HG02870 (cell line): ENCODE results near the gene RFX3.
A peak's percentile ranks its signal among the peaks of the same experiment; 100 is the strongest.

Source experiments
- ATAC-seq: cut with Tn5 transposase; IDR thresholded peaks from one replicate; pipeline ENCODE4 v1.9.1; 2021; ENCODE audit warnings: mild to moderate bottlenecking, moderate library complexity; ENCODE audit not compliant: unreplicated experiment

RFX3 gene

DNA sequence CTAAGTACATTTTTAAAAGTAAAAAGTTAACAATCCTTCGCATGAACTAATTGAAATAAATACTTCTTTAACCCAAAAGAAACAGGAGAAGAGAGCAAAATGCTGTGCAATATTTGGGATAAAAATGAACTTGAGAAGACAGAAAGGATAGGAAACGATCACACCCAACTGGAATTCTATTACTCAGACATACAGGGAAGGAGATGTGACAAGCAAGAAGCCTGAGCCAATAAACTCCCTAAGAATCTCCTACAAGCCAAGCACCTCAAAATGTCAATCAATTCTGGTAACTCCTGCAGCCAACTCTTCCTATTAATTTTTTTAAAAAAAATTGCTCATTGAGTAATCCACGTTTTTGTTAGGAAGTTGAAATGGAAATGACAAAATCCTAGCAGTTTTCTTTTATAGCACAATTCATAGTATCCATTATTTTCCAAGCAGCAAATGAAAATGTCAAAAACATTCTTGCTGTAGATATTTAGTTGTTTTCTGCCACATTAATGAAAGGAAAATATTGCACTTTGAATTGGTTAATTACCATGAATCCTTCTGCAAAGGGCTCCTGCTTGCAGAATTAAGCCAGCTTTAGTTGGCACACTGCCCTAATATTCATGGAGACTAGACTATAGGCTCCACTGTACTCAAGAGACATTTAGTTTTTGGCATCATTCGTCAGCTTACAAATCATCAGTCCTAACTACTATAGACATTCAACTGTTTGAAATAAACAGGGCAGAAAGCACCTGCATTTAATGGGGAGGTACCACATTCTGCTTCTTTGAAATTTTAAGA is 89.0 kb downstream of the RFX3 start:
- ATAC-seq = no peak

DNA sequence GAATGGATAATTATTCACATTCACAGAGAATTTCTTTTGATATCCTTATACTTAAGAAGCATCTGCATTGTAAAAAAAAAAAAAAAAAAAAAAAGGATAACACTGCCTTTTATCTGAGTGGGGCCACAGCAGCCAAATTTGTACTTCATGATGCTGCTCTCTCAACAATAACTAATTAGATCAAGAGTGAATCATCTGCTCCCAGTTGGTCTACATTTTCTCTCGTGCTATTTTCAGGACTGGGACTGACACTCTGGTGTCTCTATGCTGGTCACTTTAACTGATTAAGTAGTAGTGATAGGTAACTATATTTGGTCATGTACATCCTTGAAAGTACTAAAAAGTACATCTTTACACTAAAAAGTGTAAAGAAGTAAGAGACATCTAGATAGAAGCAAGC is 90.1 kb downstream of the RFX3 start:
- no peak for ATAC-seq

DNA sequence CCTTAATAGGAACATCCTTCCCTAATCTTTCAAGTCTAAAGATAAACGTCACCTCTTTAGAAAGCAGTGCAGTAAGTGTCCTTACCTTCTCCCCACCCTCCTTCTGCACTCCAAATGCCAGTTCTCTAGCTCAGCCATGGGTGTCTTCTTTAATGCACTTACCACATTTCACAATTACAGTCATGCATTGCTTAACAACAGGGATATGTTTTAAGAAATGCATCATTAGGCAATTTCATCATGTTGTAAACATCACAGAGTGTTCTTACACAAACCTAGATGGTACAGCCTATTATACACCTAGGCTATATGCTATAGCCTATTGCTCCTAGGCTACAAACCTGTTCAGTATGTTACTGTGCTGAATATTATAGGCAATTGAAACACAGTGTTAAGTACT is 91.2 kb downstream of the RFX3 start:
- no peak for ATAC-seq

DNA sequence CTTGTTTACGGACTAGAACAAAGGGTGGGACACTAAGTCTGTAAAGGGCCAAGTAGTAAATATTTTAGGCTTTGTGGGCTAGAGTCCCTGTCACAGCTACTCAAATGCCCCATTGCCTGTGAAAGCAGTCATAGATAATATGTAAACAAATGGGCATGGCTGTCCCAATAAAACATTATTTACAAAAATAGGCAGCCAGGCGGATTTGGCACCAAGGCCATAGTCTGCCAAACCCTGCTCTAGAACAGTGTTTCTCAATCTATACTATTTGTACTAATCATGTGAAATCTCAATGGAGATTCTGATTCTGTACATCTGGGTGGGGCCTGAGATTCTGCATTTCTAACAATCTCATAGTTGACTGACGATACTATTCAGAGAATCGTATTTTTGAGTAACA is 92.0 kb downstream of the RFX3 start:
- ATAC-seq = no peak

DNA sequence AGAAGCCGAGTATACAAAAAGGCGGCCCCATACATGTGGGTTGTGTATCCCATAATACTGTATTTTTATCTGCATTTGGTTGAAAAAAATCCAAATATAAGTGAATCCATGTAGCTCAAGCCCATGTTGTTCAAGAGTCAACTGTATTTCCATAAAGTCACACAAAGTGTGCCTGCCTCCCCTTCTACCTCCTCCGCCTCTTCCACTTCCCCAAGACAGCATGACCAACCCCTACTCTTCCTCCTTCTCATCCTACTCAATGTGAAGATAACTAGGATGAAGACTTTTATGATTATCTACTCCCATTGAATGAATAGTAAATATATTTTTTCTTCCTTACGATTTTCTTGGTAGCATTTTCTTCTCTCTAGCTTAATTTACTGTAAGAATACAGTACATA is 92.7 kb downstream of the RFX3 start:
- ATAC-seq = no peak

DNA sequence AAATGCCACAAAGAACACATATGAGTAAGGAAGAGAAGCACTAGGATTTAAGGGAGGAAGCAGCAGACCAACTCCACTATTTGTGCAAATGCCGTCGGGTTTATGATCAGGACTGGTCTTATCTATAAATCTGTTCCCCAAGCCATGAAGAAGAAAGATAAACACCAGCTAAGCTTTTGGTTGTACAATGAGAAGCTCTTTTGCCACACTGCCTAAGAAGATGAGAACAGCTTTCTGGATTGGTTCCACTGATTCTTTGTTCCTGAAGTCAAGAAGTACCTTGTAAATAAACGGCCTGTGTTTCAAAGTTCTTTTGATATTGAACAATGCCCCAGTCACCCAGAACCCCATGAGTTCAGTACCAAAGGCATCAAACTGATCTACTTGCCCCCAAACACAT is 93.9 kb downstream of the RFX3 start:
- no peak for ATAC-seq

DNA sequence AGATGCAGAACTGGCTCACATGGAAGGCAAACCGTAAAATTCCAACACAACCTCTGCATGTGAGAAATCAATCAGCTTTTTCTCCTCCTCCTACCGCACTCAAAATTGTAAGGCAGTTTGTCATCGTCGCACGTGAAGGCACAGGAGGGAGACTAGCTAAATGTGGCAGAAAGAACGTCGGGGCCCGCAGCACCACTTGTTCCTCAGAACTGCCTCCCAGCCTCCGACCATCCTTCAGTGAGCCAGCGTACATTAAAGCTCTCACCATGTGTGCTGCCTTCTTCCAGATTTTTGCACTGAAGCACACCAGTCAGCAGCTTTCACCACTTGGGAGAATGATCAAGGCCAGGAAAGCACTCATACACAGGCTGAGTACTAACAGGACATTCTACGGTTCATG is 105.9 kb downstream of the RFX3 start:
- no peak for ATAC-seq

DNA sequence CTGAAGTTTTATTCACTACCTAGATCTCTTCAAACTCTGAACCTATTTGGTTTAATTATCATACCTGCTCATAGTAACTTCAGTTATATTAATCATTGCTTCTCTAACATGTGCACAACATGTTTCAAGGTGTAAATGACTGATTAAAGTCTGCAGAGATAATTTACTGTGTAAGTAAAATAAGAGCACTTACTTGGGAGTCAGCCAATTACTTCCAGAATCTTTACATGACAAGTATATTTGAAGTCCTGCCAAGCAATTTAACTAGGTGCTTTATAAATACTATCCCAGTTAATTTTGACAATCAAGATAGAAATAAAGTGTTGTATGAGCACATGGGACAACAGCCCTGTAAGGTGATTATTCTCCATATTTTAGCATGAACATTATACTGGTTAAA is 109.9 kb downstream of the RFX3 start:
- no peak for ATAC-seq

DNA sequence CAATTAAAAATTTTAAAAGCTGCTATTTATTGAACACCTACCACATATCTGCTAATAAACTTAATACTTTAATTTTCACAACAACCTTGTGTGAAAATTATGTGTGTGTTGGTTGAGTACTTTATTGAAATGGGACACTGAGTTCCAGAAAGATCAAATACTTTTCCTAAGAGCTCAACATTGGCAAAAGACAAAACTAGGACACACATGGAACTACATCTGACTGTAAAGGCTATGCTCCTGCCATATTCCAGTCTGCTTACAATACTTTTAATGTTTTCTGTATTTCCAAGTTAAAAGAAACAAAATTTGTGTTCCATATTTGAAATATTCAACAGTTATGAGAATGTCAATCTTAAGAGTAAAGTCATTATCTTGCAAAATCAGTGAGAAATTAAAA is 111.8 kb downstream of the RFX3 start:
- no peak for ATAC-seq

DNA sequence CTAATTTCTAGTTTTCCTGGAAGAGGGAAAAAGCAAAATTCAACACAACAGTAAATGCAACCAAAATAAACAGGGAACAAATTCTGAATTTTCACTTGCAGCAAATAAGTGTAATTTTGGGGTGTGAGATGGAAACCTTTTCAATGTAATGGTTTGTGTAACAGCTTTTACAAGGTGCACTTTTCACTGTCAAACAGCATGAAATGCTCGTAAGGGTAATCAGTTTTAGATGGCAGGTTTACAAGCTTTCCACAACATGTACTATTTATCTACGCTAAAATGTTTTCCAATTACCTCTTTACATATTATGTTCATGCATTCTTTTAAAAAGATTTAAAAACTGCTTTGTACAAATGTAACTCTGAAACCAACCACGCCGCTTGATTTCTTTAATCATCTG is 115.3 kb downstream of the RFX3 start:
- no peak for ATAC-seq

DNA sequence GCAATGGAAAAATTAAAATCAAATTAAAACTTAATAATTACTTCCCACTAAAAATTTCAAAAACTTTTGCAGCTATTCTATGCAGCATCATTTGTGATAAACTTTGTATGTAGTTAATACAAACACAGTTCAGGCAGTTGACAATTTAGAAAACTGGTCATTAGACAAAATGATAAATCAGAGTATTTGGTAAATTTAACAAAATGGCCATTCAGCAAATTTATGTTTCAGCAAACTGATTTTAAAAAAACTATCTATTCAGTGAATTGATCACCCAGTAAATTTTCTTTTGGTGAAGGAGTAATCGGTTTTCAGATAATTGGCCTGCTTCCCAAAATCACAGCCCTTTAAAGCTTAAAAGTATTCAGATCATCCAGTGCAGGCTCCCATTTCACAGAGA is 116.3 kb downstream of the RFX3 start:
- no peak for ATAC-seq

DNA sequence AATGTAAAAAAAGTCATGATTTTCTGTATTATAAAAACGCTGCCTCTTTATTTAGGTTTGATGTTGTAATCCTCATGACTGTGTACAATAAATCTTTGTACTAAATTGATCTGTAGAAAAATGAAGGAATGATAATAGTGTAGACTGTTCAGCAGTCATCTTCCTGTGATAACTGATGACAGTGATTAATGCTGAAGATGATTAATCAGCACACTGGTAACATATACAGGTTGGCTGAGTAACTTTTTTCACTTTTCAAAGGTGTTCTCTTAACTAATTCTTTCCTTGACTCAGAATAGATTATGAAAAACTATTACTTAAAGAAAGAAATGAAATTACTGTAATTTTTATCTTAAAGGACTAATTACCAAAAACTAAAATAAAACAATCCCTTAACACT is 122.5 kb downstream of the RFX3 start:
- no peak for ATAC-seq

DNA sequence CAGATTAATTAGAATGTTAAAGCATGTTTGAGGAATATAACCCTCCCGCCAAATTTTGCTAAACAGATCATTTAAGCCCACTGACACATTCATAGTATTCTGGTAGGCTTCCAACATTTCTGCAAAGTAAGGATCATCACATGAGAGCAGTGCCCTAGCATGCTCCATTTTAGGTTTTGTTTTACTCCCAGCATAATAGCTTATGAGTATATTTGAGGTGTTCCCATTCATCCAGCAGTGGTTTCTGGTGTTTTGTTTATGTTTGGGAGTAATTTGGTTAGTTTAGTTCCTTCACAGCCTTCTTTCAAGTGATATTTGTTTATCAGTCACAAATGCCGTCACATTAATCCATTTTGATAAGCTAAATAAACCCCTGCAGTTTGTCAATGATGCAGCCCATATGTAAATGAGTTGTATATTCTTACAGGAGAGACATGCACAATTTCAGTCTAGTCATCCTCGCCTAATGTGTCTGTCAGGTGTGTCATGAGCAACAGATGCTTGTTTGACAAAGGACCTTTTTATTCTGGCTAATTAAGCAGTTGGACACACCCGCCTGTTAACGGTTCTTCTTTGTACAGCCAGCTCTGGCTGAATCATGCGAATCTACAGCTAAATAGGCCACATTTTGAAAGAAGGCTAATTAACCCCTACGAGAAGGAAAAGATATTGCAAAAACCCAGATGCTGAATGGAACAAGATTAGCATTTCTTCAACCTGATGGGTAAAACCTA is 124.4 kb downstream of the RFX3 start:
- no peak for ATAC-seq

DNA sequence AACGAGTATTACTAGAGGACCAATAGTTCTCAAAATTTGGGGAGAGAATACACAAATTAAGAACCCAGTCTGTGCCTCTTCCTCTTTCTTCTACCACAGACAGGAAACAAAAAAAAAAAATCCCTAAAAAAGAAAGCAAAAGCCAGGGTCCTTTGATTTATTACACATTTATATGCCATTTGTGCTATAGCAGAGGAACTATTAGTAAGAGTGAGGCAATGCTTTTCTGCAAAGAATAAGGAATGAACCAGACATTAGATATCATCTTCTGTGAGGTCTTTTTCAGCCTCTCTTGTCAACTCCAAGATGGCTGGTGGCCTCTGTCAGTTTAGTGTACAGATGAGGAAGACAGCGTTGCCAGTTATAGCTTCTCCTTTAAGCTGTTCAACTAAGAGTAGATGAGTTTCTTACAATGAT is 127.6 kb downstream of the RFX3 start:
- ATAC-seq = peak; percentile 56

DNA sequence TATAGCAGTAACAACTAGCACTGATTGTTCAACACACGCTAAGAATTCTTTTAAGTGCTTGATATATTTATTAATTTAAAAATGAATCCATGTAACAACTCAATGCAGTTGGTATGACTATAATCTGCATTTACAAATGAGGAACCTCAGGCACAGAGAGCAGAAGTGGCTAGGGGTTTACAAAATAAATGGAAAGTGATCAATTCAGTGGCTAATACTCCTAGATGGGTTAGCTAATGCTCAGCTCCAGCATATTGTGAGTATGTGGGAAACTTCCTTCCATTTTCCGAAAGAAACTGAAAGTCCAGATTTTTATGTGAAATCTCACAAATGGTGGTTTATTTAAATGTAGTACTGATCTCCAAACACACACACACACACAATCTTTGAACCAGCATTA is 128.0 kb downstream of the RFX3 start:
- peak; percentile 33 for ATAC-seq

DNA sequence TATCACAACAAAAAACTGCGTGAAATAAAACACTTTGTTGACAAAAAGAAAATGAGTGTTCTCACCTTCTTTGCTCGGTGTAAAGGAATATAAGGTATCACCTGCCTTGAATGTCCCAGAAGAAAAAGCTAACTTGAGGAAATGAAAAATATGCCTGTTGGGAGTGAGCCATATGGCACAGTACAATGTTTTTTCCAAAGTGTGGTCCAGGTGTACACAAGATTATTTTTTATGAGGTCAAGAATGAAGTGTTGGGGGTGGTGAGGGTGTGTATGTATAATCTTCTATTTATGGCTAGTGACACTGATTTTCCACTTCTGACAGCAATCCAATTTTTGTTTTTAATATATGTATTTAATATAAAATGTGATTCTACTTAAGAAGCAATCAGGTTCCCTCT is 134.4 kb downstream of the RFX3 start:
- ATAC-seq = no peak

DNA sequence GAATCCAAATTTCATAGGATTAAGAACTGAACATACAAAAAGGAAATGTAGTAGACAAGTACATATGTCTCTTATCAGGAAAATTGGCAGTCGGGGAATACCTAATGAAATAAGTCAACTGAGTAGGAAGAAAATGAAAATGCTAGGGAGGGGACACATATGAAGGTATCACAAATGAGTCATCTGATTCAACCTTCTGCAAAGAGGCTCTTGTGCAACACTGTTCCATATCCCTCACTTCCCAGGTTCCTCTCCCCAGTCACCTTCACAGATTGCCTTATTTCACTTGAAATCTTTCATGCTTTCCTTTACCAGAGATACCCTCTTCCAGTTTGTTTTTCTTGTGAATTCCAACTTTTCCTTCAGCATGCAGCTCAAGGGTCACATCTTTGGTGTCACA is 139.0 kb downstream of the RFX3 start:
- ATAC-seq = no peak

DNA sequence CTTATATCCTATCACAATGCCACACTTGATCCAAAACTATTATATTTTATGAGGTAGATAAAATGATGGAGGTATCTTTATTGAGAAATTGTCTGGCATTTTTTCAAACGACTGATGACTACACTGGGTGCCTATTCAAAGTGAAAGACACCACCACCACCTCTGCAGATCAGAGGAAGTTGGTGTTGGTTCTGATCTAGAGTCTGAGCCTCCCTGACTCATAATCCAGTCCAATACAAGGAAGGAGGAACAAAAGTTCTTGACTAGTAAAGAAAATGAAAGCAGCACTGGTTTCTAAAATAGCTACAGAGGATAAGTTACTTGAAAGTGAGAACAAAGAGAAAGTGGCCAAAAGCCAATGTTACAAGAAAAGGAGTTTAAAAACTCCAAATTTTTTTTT is 139.9 kb downstream of the RFX3 start:
- peak; percentile 98 for ATAC-seq

DNA sequence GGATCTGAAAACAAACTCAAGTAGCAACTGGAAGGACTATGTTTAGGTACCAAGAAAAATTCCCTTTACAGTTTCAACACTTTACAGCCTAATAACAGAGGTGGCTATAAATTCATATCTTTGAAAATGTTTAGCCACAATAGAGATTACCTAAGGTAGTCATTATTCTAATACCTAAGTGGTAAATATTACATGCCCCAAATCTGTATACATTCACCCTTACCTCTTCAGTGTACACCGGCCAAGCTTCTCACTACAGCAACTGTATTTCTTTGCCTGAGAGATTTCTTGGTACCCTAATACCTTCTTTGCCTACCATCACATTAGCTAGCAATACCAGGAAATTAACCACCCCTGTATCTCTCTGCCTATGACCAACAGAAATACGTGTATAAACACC is 154.0 kb downstream of the RFX3 start:
- no peak for ATAC-seq

DNA sequence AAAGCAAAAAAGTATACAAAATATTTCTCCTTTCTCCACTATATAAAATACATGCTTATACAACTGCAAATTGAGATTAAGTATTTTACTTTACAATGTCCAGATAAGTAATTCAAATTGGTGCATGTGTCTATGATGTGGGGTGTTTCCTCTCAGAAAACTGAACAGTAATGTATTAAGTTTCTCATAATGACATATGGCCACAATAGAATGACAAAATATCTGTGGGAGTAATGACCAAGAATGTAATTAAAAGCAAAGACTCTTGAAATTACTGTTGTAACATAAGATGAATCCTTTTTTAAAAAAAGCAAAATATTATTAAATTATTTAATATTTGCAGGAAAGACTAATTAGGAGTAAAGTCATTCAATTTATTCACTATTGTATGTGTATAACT is 155.1 kb downstream of the RFX3 start:
- ATAC-seq = no peak

DNA sequence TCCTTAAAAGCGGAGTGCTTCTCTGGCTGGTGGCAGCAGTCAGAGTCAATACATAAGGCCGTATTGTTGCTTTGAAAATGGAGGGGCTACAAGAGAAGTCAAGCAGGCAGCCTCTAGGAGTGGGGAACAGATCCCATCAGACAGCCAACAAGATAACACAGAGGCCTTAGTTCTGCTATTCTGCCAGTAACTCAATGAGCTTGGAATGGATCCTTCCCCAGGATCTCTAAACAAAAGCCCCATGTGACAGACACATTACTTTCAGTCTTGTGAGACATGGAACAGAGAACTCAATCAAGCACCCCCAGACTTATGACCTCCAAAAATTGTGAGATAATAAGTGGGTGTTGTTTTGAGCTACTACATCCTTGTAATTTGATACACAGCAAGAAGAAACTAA is 158.6 kb downstream of the RFX3 start:
- no peak for ATAC-seq

DNA sequence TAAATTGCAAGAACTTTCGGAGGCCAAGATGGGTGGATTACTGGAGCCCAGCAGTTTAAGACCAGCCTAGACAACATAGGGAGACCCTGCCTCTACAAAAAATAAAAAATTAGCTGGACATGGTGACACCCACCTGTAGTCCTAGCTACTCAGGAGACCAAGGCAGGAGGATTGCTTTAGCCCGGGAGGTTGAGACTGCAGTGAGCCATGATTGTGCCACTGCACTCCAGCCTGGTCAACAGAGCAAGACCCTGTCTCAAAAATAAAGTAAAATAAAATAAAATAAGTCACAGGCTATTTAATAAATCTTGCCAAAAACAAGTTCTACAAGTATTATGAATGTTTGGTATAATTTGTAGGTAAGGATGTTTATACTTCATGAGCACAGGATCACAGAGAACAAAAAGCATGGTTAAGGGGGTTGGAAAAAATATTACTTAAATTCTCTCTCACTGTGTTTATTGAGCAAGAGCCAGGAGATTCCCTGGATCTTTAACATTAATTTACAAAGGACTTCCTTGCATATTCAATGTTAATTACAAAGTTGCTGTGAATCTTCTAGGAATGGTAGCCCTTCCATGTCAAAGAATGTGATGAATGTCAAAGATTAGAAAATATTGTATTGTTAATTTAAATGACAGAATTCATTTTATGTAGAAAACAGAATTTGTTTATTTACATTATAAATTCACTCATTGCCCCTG is 164.0 kb downstream of the RFX3 start:
- no peak for ATAC-seq
